HepG2 (cell line): ENCODE results near the gene PPP4R2. TPM values are rescaled to one million over a fixed set of nuclear protein-coding genes. Genes with fewer than 3 reads are reported as not detected.

Experiments
- ATAC-seq: fragments of 200-7000 bp; cut with Tn5 transposase; 3 replicates; pipeline ENCODE4 v1.9.1; 2020; ENCODE audit warnings: mild to moderate bottlenecking, moderate library complexity
- BruUV-seq: library from RNA; stranded (reverse); fragments of 400-500 nt; replicated peaks from 2 replicates; lab custom pipeline; 2021; lab: Mats Ljungman, UMichigan
- CTCF ChIA-PET: fragments of 300-600 bp; formaldehyde crosslinking; extraction: SDS; loops from one replicate; lab custom pipeline; 2021; ENCODE audit warnings: low total read pairs, inconsistent platforms, low intra/inter-chr PET ratio; lab: Yijun Ruan, JAX
- POLR2A ChIA-PET: fragments of 350-600 bp; sonication (Branson Sonifier 250); formaldehyde crosslinking; loops from one replicate; lab custom pipeline; 2020; ENCODE audit warnings: antibody characterized with exemption, inconsistent platforms; lab: Yijun Ruan, JAX
- DNase-seq: peaks from one replicate; pipeline ENCODE4 v3.0.0-alpha.2; 2015; ENCODE audit warnings: low spot score
- FAIRE-seq: peaks from 3 replicates; lab custom pipeline; 2011; peaks lifted over from hg19 to GRCh38; lab: Jason Lieb, UNC
- H2AFZ ChIP-seq: one replicate; pipeline ENCODE4 v1.6.1; 2011; ENCODE audit warnings: low read length, inconsistent platforms
- H3K27ac ChIP-seq: fragments of 300-600 bp; 3 replicates; pipeline ENCODE4 v1.8.0; 2011; ENCODE audit warnings: mixed run types, mild to moderate bottlenecking, mixed read lengths, low read length, inconsistent platforms; ENCODE audit not compliant: insufficient read depth; ENCODE audit errors: extremely low read length
- H3K27me3 ChIP-seq, 2 experiments: fragments of 200-600 bp in 1 of 2; 2 replicates in 1 of 2; 3 replicates in 1 of 2; pipeline versions ENCODE4 v1.6.0 to v1.8.0; 2011; ENCODE audit warnings: low read length in 2 of 2, mild to moderate bottlenecking in 2 of 2, moderate library complexity in 2 of 2, inconsistent platforms in 1 of 2; ENCODE audit not compliant: insufficient read depth in 2 of 2, control insufficient read depth in 1 of 2
- H3K36me3 ChIP-seq, 2 experiments: fragments of 200-600 bp in 1 of 2; replicated peaks in 1 of 2; 2 replicates in 1 of 2; 3 replicates in 1 of 2; pipeline versions ENCODE4 v1.5.1 to v1.8.0; 2011; ENCODE audit warnings: low read length in 2 of 2, inconsistent platforms in 1 of 2; ENCODE audit not compliant: insufficient read depth in 2 of 2, control insufficient read depth in 1 of 2
- H3K4me1 ChIP-seq: 2 replicates; pipeline ENCODE4 v1.5.1; 2012; ENCODE audit warnings: low read length, inconsistent platforms; ENCODE audit not compliant: insufficient read depth
- H3K4me2 ChIP-seq: 2 replicates; pipeline ENCODE4 v1.6.0; 2011; ENCODE audit warnings: low read depth, low read length, inconsistent platforms
- H3K4me3 ChIP-seq, 3 experiments: fragments of 200-600 bp in 1 of 3; sonication (generic), shearing (Covaris generic) in 1 of 3; replicated peaks in 1 of 3; 2 replicates each; pipeline ENCODE4 v1.5.1; 2011 to 2016; ENCODE audit warnings: low read length in 3 of 3, inconsistent platforms in 2 of 3, low read depth in 2 of 3, mild to moderate bottlenecking in 2 of 3, control low read depth in 1 of 3, mixed read lengths in 1 of 3; ENCODE audit not compliant: insufficient read depth in 1 of 3
- H3K79me2 ChIP-seq: one replicate; pipeline ENCODE4 v1.6.1; 2011; ENCODE audit warnings: low read length, inconsistent platforms; ENCODE audit not compliant: insufficient read depth
- H3K9ac ChIP-seq: 2 replicates; pipeline ENCODE4 v1.6.0; 2011; ENCODE audit warnings: mild to moderate bottlenecking, low read depth, low read length, inconsistent platforms; ENCODE audit not compliant: insufficient read depth
- H3K9me3 ChIP-seq: 2 replicates; pipeline ENCODE4 v1.5.1; 2012; ENCODE audit warnings: mild to moderate bottlenecking, low read length
- H4K20me1 ChIP-seq: 2 replicates; pipeline ENCODE4 v1.6.0; 2011; ENCODE audit warnings: inconsistent platforms, mild to moderate bottlenecking, low read length, moderate library complexity; ENCODE audit not compliant: insufficient read depth
- KMT2B ChIP-seq: IDR thresholded peaks from 2 replicates; pipeline ENCODE4 v1.6.1; 2016; ENCODE audit warnings: missing genetic modification reagents, missing compliant biosample characterization
- MEIS2 ChIP-seq: sonication (generic); formaldehyde crosslinking; IDR thresholded peaks from 2 replicates; pipeline ENCODE4 v1.9.0; 2021; ENCODE audit warnings: mild to moderate bottlenecking, missing genetic modification reagents
- MTA1 ChIP-seq: sonication (generic); formaldehyde crosslinking; IDR thresholded peaks from 2 replicates; pipeline ENCODE4 v1.4.0; 2020; ENCODE audit warnings: missing genetic modification reagents, mild to moderate bottlenecking, borderline replicate concordance
- SOX13 ChIP-seq, 3 experiments: fragments of 450-650 bp in 1 of 3; sonication (generic) in 1 of 3; formaldehyde crosslinking in 1 of 3; IDR thresholded peaks in 2 of 3; conservative IDR thresholded peaks in 1 of 3; 2 replicates each; pipeline versions ENCODE4 v1.5.0 to v1.6.1; 2016 to 2020; ENCODE audit warnings: antibody characterized with exemption in 1 of 3, mild to moderate bottlenecking in 1 of 3, missing compliant biosample characterization in 1 of 3, missing genetic modification reagents in 1 of 3, moderate library complexity in 1 of 3
- SOX5 ChIP-seq: IDR thresholded peaks from 2 replicates; pipeline ENCODE4 v1.6.1; 2016; ENCODE audit warnings: borderline replicate concordance
- SOX6 ChIP-seq, 2 experiments: fragments of 450-650 bp in 1 of 2; sonication (generic) in 1 of 2; formaldehyde crosslinking in 1 of 2; IDR thresholded peaks; 2 replicates each; pipeline versions ENCODE4 v1.4.0 to v1.6.1; 2017 to 2020; ENCODE audit warnings: antibody characterized with exemption in 1 of 2, mild to moderate bottlenecking in 1 of 2, missing genetic modification reagents in 1 of 2
- TOPORS ChIP-seq: sonication (generic); formaldehyde crosslinking; IDR thresholded peaks from 2 replicates; pipeline ENCODE4 v1.8.0; 2023; ENCODE audit warnings: mild to moderate bottlenecking, missing genetic modification reagents
- TRIM24 ChIP-seq: sonication (generic); formaldehyde crosslinking; IDR thresholded peaks from 2 replicates; pipeline ENCODE4 v1.8.0; 2022; ENCODE audit warnings: mild to moderate bottlenecking, missing genetic modification reagents
- ZKSCAN8 ChIP-seq: IDR thresholded peaks from 2 replicates; pipeline ENCODE4 v1.6.1; 2016; ENCODE audit warnings: borderline replicate concordance, missing genetic modification reagents, missing compliant biosample characterization
- ZNF329 ChIP-seq: sonication (generic); formaldehyde crosslinking; IDR thresholded peaks from 2 replicates; pipeline ENCODE4 v1.9.0; 2021; ENCODE audit warnings: low read depth, mild to moderate bottlenecking, missing genetic modification reagents
- ZSCAN25 ChIP-seq: sonication (generic); formaldehyde crosslinking; IDR thresholded peaks from 2 replicates; pipeline ENCODE4 v1.8.0; 2022; ENCODE audit warnings: mild to moderate bottlenecking, missing genetic modification reagents
- WGBS: methylation state at CpG from one replicate; pipeline ENCODE4 v1.1.6; 2017; ENCODE audit warnings: low lambda C conversion rate; 5-methylcytosine and 5-hydroxymethylcytosine counted together
- in situ Hi-C: cut with HindIII; loops from 2 replicates; pipeline ENCODE4 v1.10.0; 2017; ENCODE audit warnings: low pct_unique_long_range_greater_than_20kb; ENCODE audit not compliant: extremely low pct_ligation_motif_present
- intact Hi-C: fragments of 100-400 bp; cut with micrococcal nuclease; formaldehyde crosslinking; loops from one replicate; pipeline ENCODE4 v1.10.0; 2022; ENCODE audit not compliant: unreplicated experiment
- polyA plus RNA-seq, 8 experiments: library from polyadenylated mRNA; depleted of rRNA in 3 of 8; stranded (reverse) in 7 of 8; unstranded in 1 of 8; fragments of >200 nt; fragmentation: Illumina TruSeq in 4 of 8; extraction: Trizol in 4 of 8; gene quantifications; 2 replicates each; pipeline versions ENCODE4 v1.2.1 to v1.2.3, GENCODE V29; 2011 to 2016; ENCODE audit warnings: low read depth in 4 of 8, missing spikeins in 1 of 8, mixed read lengths in 1 of 8; ENCODE audit not compliant: insufficient read depth in 1 of 8
- total RNA-seq, 5 experiments: library from RNA; depleted of rRNA; stranded (reverse); fragments of >200 nt; fragmentation: Illumina TruSeq; extraction: Trizol; gene quantifications; 2 replicates each; pipeline ENCODE4 v1.2.3, GENCODE V29; 2016; ENCODE audit warnings: low read depth in 1 of 5
- TF ChIP-seq, protein P1 (sequence below): sonication (generic); formaldehyde crosslinking; IDR thresholded peaks from 2 replicates; pipeline ENCODE4 v1.5.0; 2020; ENCODE audit warnings: mild to moderate bottlenecking, missing genetic modification reagents, borderline replicate concordance
- TF ChIP-seq, protein P2 (sequence below): sonication (generic); formaldehyde crosslinking; IDR thresholded peaks from 2 replicates; pipeline ENCODE4 v1.4.0; 2020; ENCODE audit warnings: missing genetic modification reagents, borderline replicate concordance

The PPP4R2 gene
- total and polyA plus RNA-seq, 2 of the 13 experiments (the other 11 are each of a cell fraction or from before 2014, with no cell fraction given): 22.3 to 161 TPM

DNA sequence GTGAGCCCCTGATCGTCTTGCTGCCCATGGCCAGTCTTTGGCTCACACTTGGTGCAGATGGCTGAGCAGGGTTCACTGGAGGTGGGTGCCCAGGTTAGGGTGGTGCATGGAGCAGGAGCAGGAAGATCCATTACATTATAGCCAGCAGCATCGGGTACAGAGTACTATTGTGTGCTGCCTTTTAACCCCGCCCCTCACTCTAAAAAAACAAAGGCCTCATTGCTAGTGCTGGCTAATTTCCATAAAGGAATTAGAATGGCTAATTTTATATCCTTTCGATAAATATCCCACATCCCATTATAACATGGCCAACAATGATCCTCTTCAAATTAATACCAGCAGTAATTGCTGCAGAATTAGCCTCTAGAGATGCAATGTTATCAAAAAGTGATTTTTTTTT lies 45.8 kb upstream of the PPP4R2 start:
- BruUV-seq: no TSS peak
- H3K27ac ChIP-seq: peak overlapping the region; percentile 82
- no peaks in the 10 kb centered on the region for H3K36me3 ChIP-seq
- no peaks in the 10 kb centered on the region for H3K27me3 ChIP-seq
- DNase-seq (peak; percentile 68), ATAC-seq (peak; percentile 64), FAIRE-seq (no peak)
- no peak overlapping the region for H2AFZ ChIP-seq
- intact Hi-C loops: loop anchor here (5.0 kb wide), 1 partner anchor 46 kb away; the partner anchor contains the start of gene PPP4R2
- H3K4me1 ChIP-seq: peaks cover 83% of the 10 kb centered on the region
- peak overlapping the region; percentile 49; the same call in 1 of the 2 replicates for H3K9ac ChIP-seq
- H3K4me2 ChIP-seq: peak overlapping the region; percentile 67
- POLR2A ChIA-PET: interaction anchor here (1.1 kb wide), 1 partner anchor 46 kb away, joined by 4 read pairs; the partner anchor contains the start of gene PPP4R2
- in situ Hi-C loops: no loop called here
- WGBS: 50% methylated on average over 4 of the region's 4 CpGs
- CTCF ChIA-PET: no interaction called here
- H3K9me3 ChIP-seq: no peaks in the 10 kb centered on the region
- H3K79me2 ChIP-seq: no peaks in the 10 kb centered on the region
- no peak overlapping the region; a peak in 1 of 6 replicates for H3K4me3 ChIP-seq
- H4K20me1 ChIP-seq: no peaks in the 10 kb centered on the region
- TF ChIP-seq KMT2B (CRISPR knock-in tag) (peak; percentile 25; the same call in 1 of the 2 replicates), MEIS2 (CRISPR knock-in tag) (no peak), MTA1 (CRISPR knock-in tag) (no peak), TOPORS (0 out of 2 replicates have a peak, but pooled peaks have one; percentile 32), ZKSCAN8 (CRISPR knock-in tag) (no peak), TRIM24 (CRISPR knock-in tag) (no peak), ZNF329 (no peak), SOX6 (IDR thresholded peaks at IDR 0.05) (no peak), SOX6 (CRISPR knock-in tag; IDR thresholded peaks at IDR 0.05) (peak; percentile 43; the same call in 1 of the 2 replicates), SOX5 (peak; percentile 32; the same call in 1 of the 2 replicates), SOX13 (IDR thresholded peaks at IDR 0.05) (no peak), SOX13 (CRISPR knock-in tag; conservative IDR thresholded peaks at IDR 0.05 in 1 of 2, IDR thresholded peaks at IDR 0.05 in 1 of 2) (peak in 1 of 2 experiments; percentile 13; a peak in 1 of 4 replicates), ZSCAN25 (0 out of 2 replicates have a peak, but pooled peaks have one; percentile 1)
- TF ChIP-seq, protein P1, sequence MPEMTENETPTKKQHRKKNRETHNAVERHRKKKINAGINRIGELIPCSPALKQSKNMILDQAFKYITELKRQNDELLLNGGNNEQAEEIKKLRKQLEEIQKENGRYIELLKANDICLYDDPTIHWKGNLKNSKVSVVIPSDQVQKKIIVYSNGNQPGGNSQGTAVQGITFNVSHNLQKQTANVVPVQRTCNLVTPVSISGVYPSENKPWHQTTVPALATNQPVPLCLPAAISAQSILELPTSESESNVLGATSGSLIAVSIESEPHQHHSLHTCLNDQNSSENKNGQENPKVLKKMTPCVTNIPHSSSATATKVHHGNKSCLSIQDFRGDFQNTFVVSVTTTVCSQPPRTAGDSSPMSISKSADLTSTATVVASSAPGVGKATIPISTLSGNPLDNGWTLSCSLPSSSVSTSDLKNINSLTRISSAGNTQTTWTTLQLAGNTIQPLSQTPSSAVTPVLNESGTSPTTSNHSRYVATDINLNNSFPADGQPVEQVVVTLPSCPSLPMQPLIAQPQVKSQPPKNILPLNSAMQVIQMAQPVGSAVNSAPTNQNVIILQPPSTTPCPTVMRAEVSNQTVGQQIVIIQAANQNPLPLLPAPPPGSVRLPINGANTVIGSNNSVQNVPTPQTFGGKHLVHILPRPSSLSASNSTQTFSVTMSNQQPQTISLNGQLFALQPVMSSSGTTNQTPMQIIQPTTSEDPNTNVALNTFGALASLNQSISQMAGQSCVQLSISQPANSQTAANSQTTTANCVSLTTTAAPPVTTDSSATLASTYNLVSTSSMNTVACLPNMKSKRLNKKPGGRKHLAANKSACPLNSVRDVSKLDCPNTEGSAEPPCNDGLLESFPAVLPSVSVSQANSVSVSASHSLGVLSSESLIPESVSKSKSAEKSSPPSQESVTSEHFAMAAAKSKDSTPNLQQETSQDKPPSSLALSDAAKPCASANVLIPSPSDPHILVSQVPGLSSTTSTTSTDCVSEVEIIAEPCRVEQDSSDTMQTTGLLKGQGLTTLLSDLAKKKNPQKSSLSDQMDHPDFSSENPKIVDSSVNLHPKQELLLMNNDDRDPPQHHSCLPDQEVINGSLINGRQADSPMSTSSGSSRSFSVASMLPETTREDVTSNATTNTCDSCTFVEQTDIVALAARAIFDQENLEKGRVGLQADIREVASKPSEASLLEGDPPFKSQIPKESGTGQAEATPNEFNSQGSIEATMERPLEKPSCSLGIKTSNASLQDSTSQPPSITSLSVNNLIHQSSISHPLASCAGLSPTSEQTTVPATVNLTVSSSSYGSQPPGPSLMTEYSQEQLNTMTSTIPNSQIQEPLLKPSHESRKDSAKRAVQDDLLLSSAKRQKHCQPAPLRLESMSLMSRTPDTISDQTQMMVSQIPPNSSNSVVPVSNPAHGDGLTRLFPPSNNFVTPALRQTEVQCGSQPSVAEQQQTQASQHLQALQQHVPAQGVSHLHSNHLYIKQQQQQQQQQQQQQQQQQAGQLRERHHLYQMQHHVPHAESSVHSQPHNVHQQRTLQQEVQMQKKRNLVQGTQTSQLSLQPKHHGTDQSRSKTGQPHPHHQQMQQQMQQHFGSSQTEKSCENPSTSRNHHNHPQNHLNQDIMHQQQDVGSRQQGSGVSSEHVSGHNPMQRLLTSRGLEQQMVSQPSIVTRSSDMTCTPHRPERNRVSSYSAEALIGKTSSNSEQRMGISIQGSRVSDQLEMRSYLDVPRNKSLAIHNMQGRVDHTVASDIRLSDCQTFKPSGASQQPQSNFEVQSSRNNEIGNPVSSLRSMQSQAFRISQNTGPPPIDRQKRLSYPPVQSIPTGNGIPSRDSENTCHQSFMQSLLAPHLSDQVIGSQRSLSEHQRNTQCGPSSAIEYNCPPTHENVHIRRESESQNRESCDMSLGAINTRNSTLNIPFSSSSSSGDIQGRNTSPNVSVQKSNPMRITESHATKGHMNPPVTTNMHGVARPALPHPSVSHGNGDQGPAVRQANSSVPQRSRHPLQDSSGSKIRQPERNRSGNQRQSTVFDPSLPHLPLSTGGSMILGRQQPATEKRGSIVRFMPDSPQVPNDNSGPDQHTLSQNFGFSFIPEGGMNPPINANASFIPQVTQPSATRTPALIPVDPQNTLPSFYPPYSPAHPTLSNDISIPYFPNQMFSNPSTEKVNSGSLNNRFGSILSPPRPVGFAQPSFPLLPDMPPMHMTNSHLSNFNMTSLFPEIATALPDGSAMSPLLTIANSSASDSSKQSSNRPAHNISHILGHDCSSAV: no peak
- TF ChIP-seq, protein P2, sequence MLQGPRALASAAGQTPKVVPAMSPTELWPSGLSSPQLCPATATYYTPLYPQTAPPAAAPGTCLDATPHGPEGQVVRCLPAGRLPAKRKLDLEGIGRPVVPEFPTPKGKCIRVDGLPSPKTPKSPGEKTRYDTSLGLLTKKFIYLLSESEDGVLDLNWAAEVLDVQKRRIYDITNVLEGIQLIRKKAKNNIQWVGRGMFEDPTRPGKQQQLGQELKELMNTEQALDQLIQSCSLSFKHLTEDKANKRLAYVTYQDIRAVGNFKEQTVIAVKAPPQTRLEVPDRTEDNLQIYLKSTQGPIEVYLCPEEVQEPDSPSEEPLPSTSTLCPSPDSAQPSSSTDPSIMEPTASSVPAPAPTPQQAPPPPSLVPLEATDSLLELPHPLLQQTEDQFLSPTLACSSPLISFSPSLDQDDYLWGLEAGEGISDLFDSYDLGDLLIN (CRISPR knock-in tag): no peak
